ENCODE results near the gene CNTNAP4.

CNTNAP4 gene

DNA sequence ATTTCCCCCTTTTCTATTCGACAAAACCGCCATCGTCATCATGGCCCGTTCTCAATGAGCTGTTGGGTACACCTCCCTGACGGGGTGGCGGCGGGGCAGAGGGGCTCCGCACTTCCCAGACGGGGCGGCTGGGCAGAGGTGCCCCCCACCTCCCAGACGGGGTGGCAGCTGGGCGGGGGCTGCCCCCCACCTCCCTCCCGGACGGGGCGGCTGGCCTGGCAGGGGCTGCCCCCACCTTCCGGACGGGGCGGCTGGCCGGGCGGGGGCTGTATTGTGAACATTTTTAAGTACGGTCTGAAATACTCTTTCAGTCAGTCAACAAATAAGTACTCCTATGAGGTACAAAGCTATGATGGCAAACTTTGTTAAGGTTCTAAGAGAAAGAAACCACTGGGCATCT, 222.8 kb downstream of the CNTNAP4 start:
- DNase-seq: no peak

DNA sequence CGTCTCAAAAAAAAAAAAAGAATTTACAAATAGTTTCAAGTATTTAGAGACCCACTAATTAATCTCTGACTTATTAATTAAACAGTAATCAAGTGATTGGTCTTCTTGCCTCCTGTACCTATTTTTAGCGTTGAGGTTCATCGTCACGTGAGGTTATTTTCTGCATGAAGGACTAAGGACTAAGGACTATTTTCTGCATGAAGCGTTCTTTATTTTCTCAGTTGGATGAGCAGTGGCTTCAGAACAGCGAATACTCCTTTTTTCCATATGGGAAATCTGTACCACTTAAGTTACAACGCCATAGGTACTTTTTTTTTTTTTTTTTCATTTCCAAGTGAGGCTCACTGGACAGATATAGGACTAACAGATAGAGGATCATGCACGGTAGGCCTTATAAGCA, 224.9 kb downstream of the CNTNAP4 start:
- DNase-seq: no peak

- DNase-seq: no peak
Measured at GRCh38 chr16:76502555-76502954, 225.4 kb downstream of the CNTNAP4 start.

GRCh38 chr16:76503091-76503490, 225.9 kb downstream of the CNTNAP4 start:
- DNase-seq: no peak

- DNase-seq: no peak
Measured at GRCh38 chr16:76511203-76511602, 234.0 kb downstream of the CNTNAP4 start.

GRCh38 chr16:76518781-76519180, 241.6 kb downstream of the CNTNAP4 start:
- DNase-seq: no peak

GRCh38 chr16:76524356-76524755, 247.2 kb downstream of the CNTNAP4 start:
- peak; percentile 3 for DNase-seq

GRCh38 chr16:76524769-76525168, 247.6 kb downstream of the CNTNAP4 start:
- DNase-seq: no peak

DNA sequence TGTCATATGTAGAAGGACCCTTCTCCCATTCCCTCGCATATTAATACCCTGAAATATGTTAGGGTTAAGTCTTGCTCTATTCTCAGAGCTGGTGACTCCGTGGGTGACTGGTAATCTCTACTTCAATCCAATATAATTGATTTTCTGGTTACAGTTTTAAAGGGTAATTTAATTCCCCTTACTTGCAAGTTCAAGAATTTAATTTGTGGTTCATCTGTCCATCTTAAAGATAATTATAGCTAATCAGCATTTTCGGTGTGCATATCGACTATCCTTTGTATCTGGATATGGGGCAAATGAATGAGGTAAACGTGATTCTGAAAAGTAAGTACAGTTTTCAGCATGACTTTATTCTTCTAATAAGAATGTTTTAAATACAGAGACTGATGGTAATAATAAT, 250.0 kb downstream of the CNTNAP4 start:
- no peak for DNase-seq

DNA sequence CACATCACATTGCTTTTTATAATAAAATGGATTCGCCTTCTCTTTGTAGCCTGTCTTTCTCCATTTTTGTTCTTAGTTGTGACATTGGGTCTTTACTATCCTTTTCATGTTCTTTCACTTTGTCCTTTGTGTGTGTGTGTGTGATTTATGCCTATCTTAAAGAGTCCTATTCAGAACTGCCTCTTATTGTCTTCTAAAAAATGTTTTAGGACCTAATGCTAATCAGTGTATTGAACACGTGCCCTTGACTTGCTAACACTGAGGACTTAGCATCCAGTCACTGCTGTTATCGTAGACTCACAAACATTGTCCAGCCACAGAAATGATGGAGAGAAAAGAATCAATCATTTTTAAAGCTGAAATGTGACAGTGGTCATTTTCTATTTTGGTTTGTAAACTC, 251.9 kb downstream of the CNTNAP4 start:
- DNase-seq: no peak

- no peak for DNase-seq
Measured at GRCh38 chr16:76531236-76531635, 254.0 kb downstream of the CNTNAP4 start.

GRCh38 chr16:76532188-76532973, 255.2 kb downstream of the CNTNAP4 start:
- no peak for DNase-seq

- DNase-seq: no peak
Measured at GRCh38 chr16:76539609-76540008, 262.4 kb downstream of the CNTNAP4 start.

- DNase-seq: no peak
Measured at GRCh38 chr16:76541070-76541469, 263.9 kb downstream of the CNTNAP4 start.

- DNase-seq: no peak
Measured at GRCh38 chr16:76565542-76565941, 288.3 kb downstream of the CNTNAP4 start.

GRCh38 chr16:76571755-76572154, 294.6 kb downstream of the CNTNAP4 start:
- no peak for DNase-seq

GRCh38 chr16:76573281-76573680, 296.1 kb downstream of the CNTNAP4 start:
- no peak for DNase-seq

- DNase-seq: no peak
Measured at GRCh38 chr16:76574651-76575050, 297.4 kb downstream of the CNTNAP4 start.

DNA sequence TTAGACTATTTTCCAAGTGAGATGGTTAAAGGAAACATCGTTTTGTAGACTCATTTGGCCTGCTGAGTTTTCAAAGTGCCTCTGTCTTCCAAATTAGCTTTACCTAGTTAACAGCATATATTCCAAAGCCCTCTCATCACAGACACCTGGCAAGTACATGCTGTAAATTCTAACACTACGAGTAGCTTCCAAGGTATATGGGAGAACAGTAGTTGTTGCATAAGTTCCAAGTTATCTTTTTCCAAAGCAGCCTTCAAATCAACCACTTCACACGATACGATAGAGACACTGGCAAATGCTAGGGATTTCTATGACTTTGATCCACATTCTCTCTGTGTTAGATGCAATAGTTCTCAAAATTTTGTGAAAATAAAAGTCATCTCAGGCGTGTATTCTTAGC, 299.3 kb downstream of the CNTNAP4 start:
- no peak for DNase-seq

GRCh38 chr16:76577003-76577402, 299.8 kb downstream of the CNTNAP4 start:
- no peak for DNase-seq

GRCh38 chr16:76579277-76579922, 302.2 kb downstream of the CNTNAP4 start:
- no peak for DNase-seq

GRCh38 chr16:76583466-76583865, 306.3 kb downstream of the CNTNAP4 start:
- peak; percentile 28 for DNase-seq

GRCh38 chr16:76583945-76584344, 306.7 kb downstream of the CNTNAP4 start:
- DNase-seq: no peak

- no peak for DNase-seq
Measured at GRCh38 chr16:76598498-76598897, 321.3 kb downstream of the CNTNAP4 start.

GRCh38 chr16:76607317-76607716, 330.1 kb downstream of the CNTNAP4 start:
- DNase-seq: no peak
